ENCODE results near the gene CERS6.

- TF ChIP-seq CTCF (IDR thresholded peaks at IDR 0.05) = no peak
- no peak for TF ChIP-seq ZFX (IDR thresholded peaks at IDR 0.05; ENCODE audit: borderline replicate concordance)
Observed at GRCh38 chr2:168539945-168540344, 83.9 kb downstream of the CERS6 start.

All from 22Rv1 (cell line).